ENCODE data around the gene ADAM22. TPM values are rescaled to one million over a fixed set of nuclear protein-coding genes. Genes with fewer than 3 reads are reported as not detected.

ADAM22 gene
- total RNA-seq, 4 donors from 2014 or later = 0.53 to 2.7 (median 1.5) TPM

DNA sequence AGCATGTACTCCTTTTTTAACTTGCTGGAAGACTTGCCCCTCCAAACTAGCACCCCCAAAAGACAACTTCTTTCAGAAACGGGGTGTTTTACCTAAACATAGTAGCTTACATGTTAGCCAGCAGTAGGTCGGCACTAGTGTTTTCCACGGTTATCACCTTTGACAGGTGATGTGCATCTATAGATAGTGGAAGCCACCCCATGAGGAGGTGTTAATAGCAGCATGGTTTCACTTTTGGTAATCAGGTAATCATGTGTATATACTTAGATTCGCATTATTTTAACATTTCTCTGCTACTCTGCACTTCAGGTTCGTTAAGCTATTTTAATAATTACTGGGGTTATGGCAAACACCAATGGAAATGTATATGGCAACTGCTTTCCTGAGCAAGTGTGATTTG lies 268.2 kb downstream of the ADAM22 start:
- TF ChIP-seq EP300 (IDR thresholded peaks at IDR 0.05) = no peak
- H3K27ac ChIP-seq = no peak overlapping the region
- no peaks in the 10 kb centered on the region for H3K9me3 ChIP-seq
- DNase-seq (ENCODE audit: low spot score in 2 of 2) = no peak
- WGBS = 95% methylated on average over 5 of the region's 5 CpGs
- no peaks in the 10 kb centered on the region for H3K4me1 ChIP-seq
- no peaks in the 10 kb centered on the region for H3K27me3 ChIP-seq
- H3K4me3 ChIP-seq = no peak overlapping the region
- peaks cover 53% of the 10 kb centered on the region for H3K36me3 ChIP-seq

DNA sequence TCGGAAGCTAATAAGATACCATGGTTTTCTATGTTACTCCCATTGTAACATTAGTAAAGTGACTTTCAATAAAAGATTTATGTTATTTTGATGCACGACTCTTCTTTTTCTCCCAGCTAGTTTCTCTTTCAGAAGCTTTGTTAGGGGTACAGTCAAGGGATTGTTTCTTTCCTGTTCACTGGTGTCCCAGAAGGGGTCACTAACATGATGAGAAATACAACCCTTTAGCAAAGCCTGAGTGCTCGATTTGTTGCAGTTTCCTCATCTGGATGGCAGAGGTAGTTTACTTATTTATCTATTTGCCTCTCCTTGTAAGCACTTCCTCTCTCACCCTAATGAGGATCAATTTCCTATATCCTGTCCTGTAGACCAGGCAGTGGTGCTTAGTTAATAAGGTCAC lies 268.7 kb downstream of the ADAM22 start:
- WGBS = 86% methylated on average over 3 of the region's 3 CpGs

DNA sequence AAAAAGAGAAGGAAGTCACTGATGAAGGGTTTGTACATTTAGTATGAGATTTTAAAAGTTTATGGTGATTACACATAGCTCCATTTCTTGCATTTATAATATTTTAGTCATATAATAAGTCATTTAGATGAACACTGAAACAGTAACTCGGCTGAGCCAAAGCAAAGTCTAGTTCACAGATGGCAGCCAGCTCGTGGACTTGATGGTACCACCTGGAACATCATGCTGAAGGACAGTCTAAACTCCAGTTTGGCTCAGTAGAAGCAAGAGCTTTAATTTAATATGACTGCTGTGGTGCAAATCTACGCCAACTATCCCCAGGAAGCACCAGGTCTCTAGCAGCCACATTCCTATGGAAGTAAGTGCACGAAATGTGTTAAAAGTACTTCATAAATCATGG lies 269.4 kb downstream of the ADAM22 start:
- H3K9me3 ChIP-seq = no peaks in the 10 kb centered on the region
- H3K4me1 ChIP-seq = no peaks in the 10 kb centered on the region
- TF ChIP-seq, protein P1, sequence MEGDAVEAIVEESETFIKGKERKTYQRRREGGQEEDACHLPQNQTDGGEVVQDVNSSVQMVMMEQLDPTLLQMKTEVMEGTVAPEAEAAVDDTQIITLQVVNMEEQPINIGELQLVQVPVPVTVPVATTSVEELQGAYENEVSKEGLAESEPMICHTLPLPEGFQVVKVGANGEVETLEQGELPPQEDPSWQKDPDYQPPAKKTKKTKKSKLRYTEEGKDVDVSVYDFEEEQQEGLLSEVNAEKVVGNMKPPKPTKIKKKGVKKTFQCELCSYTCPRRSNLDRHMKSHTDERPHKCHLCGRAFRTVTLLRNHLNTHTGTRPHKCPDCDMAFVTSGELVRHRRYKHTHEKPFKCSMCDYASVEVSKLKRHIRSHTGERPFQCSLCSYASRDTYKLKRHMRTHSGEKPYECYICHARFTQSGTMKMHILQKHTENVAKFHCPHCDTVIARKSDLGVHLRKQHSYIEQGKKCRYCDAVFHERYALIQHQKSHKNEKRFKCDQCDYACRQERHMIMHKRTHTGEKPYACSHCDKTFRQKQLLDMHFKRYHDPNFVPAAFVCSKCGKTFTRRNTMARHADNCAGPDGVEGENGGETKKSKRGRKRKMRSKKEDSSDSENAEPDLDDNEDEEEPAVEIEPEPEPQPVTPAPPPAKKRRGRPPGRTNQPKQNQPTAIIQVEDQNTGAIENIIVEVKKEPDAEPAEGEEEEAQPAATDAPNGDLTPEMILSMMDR (IDR thresholded peaks at IDR 0.05) = no peak
- TF ChIP-seq EP300 (IDR thresholded peaks at IDR 0.05) (no peak), POLR2A (IDR thresholded peaks at IDR 0.05) (no peak), POLR2AphosphoS5 (IDR thresholded peaks at IDR 0.05) (no peak)
- 89% methylated on average over 4 of the region's 4 CpGs for WGBS
- no peak overlapping the region for H3K27ac ChIP-seq
- no peak for DNase-seq (ENCODE audit: low spot score in 2 of 2)
- H3K27me3 ChIP-seq = no peaks in the 10 kb centered on the region
- H3K4me3 ChIP-seq = no peak overlapping the region
- peaks cover 65% of the 10 kb centered on the region for H3K36me3 ChIP-seq

More for the DNA sequence above, 268.7 kb downstream of the ADAM22 start:
- no peaks in the 10 kb centered on the region for H3K27me3 ChIP-seq
- no peak overlapping the region for H3K27ac ChIP-seq
- TF ChIP-seq, protein P1 (IDR thresholded peaks at IDR 0.05) = no peak
- TF ChIP-seq POLR2AphosphoS5 (IDR thresholded peaks at IDR 0.05) = no peak
- TF ChIP-seq POLR2A (IDR thresholded peaks at IDR 0.05) = no peak
- TF ChIP-seq EP300 (IDR thresholded peaks at IDR 0.05) = no peak
- no peaks in the 10 kb centered on the region for H3K9me3 ChIP-seq
- peaks cover 59% of the 10 kb centered on the region for H3K36me3 ChIP-seq
- H3K4me3 ChIP-seq = no peak overlapping the region
- no peaks in the 10 kb centered on the region for H3K4me1 ChIP-seq
- DNase-seq (ENCODE audit: low spot score in 2 of 2) = no peak

DNA sequence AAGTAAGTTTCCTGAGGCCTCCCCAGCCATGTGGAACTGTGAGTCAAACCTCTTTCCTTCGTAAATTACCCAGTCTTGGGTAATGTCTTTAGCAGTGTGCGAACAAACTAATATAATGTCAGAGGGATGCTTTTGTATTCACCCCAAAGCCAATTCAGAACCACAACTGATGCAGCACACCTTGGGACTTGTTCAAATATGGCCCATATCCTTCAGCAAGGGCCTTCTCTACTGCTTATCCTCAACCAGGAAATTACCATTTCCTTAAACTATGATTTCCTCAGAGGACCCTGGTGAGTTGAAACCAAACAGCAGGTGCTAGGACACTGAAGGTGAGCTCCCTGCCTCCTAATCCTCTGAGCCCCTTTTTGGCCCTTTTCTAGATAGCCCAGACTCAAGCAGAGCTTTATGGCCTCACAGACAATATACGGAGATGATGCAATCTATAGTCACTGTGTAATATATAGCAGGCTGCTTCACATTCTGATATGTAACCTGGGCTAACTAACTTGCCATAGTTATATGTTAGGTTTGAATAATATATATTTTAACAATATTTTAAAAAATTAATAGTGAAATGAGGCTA lies 270.6 kb downstream of the ADAM22 start:
- Histone ChIP-seq H3K4me3 (no peak overlapping the region), H3K4me1 (no peaks in the 10 kb centered on the region), H3K36me3 (peaks cover 77% of the 10 kb centered on the region), H3K9me3 (no peaks in the 10 kb centered on the region), H3K27ac (no peak overlapping the region), H3K27me3 (no peaks in the 10 kb centered on the region)
- TF ChIP-seq EP300 (IDR thresholded peaks at IDR 0.05) (no peak), POLR2A (IDR thresholded peaks at IDR 0.05) (no peak), POLR2AphosphoS5 (IDR thresholded peaks at IDR 0.05) (no peak)
- TF ChIP-seq, protein P1 (IDR thresholded peaks at IDR 0.05) = no peak
- no peak for DNase-seq (ENCODE audit: low spot score in 2 of 2)
- WGBS = 96% methylated on average over 3 of the region's 3 CpGs

DNA sequence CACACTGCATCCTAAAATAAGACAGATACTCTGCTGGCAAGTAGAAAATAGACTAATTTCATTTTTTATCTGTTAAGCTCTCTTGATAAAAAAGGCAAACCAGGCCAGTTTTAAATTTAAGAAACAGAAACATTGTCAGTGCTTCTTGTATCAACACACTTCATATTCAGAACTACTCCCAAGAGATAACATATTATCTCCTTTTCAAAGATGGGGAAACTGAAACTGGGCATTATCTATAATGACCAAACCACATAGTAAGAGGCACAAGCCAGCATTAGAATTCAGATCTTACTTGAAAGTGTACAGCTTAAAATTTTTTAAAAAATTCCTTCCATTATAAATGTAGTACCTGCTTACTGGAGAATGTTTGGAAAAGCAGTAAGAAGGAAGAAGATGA lies 271.1 kb downstream of the ADAM22 start:
- TF ChIP-seq, protein P1 (IDR thresholded peaks at IDR 0.05) = no peak
- no peak for TF ChIP-seq EP300 (IDR thresholded peaks at IDR 0.05)
- TF ChIP-seq POLR2A (IDR thresholded peaks at IDR 0.05) = no peak
- no peak for TF ChIP-seq POLR2AphosphoS5 (IDR thresholded peaks at IDR 0.05)
- Histone ChIP-seq H3K4me3 (no peak overlapping the region), H3K36me3 (peaks cover 82% of the 10 kb centered on the region)

DNA sequence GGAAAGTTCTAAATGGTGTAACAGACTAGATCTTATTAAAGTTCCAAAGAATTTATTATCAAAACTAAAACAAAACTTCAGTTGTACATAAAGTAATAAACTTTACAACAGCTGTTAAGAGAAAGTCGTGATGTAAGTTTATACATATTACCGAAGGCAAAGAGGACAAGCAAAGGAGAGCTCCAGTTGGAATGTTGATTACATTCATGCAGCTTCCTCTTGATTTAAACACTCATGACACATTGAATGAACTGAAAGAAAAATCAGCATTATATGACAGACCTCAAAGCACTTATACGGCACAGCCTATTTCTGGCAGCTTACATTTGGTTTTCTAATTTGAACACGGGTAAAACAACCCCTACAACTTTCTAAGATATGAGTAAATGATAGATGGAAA lies 272.2 kb downstream of the ADAM22 start:
- H3K36me3 ChIP-seq = peaks cover 86% of the 10 kb centered on the region
- no peak for DNase-seq (ENCODE audit: low spot score in 2 of 2)
- 83% methylated on average over 4 of the region's 4 CpGs for WGBS
- no peaks in the 10 kb centered on the region for H3K4me1 ChIP-seq
- H3K27me3 ChIP-seq = no peaks in the 10 kb centered on the region
- TF ChIP-seq, protein P1 (IDR thresholded peaks at IDR 0.05) = no peak
- TF ChIP-seq EP300 (IDR thresholded peaks at IDR 0.05) (no peak), POLR2AphosphoS5 (IDR thresholded peaks at IDR 0.05) (no peak), POLR2A (IDR thresholded peaks at IDR 0.05) (no peak)
- no peak overlapping the region for H3K4me3 ChIP-seq
- H3K9me3 ChIP-seq = no peaks in the 10 kb centered on the region
- no peak overlapping the region for H3K27ac ChIP-seq

More for the DNA sequence above, 271.1 kb downstream of the ADAM22 start:
- Histone ChIP-seq H3K9me3 (no peaks in the 10 kb centered on the region), H3K27ac (no peak overlapping the region), H3K27me3 (no peaks in the 10 kb centered on the region), H3K4me1 (no peaks in the 10 kb centered on the region)
- no peak for DNase-seq (ENCODE audit: low spot score in 2 of 2)
